H1 (cell line): Measurements from ENCODE around the gene DGUOK. TPM values are rescaled to one million over a fixed set of nuclear protein-coding genes. Genes with fewer than 3 reads are reported as not detected.

ENCODE experiments used
- CTCF ChIA-PET: fragments of 300-600 bp; sonication (Branson Sonifier 250); formaldehyde crosslinking; loops from one replicate; lab custom pipeline; 2021; ENCODE audit not compliant: partially characterized antibody; lab: Charles Lee
- POLR2A ChIA-PET: fragments of 300-600 bp; sonication (Branson Sonifier 250); formaldehyde crosslinking; loops from one replicate; lab custom pipeline; 2021; ENCODE audit warnings: inconsistent platforms; ENCODE audit not compliant: partially characterized antibody; lab: Charles Lee
- DNase-seq, 2 experiments: peaks; one replicate each; pipeline versions ENCODE4 v3.0.0 to v3.0.0-alpha.2; 2010 to 2022; ENCODE audit warnings: low spot score in 2 of 2, low read depth in 1 of 2, mixed read lengths in 1 of 2
- FAIRE-seq: peaks from 2 replicates; lab custom pipeline; 2011; peaks lifted over from hg19 to GRCh38; lab: Jason Lieb, UNC
- H2AFZ ChIP-seq: 2 replicates; pipeline ENCODE4 v1.8.1; 2012; ENCODE audit warnings: low read length, inconsistent platforms
- H2AK5ac ChIP-seq: 2 replicates; pipeline ENCODE4 v1.6.1; 2013; ENCODE audit warnings: low read depth, low read length
- H2BK120ac ChIP-seq: replicated peaks from 2 replicates; pipeline ENCODE3; 2013; ENCODE audit warnings: low read depth, low read length, inconsistent platforms
- H2BK12ac ChIP-seq: 2 replicates; pipeline ENCODE4 v1.6.1; 2013; ENCODE audit warnings: low read depth, low read length
- H2BK15ac ChIP-seq: 2 replicates; pipeline ENCODE4 v1.6.1; 2013; ENCODE audit warnings: low read length
- H2BK20ac ChIP-seq: 2 replicates; pipeline ENCODE4 v1.6.1; 2013; ENCODE audit warnings: low read length
- H2BK5ac ChIP-seq: 2 replicates; pipeline ENCODE4 v1.6.1; 2013; ENCODE audit warnings: low read depth, low read length
- H3K14ac ChIP-seq: 2 replicates; pipeline ENCODE4 v1.6.1; 2013; ENCODE audit warnings: inconsistent platforms; ENCODE audit not compliant: insufficient read length
- H3K18ac ChIP-seq: 2 replicates; pipeline ENCODE4 v1.6.1; 2013; ENCODE audit warnings: low read length; ENCODE audit errors: extremely low read depth
- H3K23ac ChIP-seq: 2 replicates; pipeline ENCODE4 v1.6.1; 2013; ENCODE audit warnings: inconsistent platforms; ENCODE audit not compliant: insufficient read length
- H3K23me2 ChIP-seq: 2 replicates; pipeline ENCODE4 v1.6.1; 2013; ENCODE audit warnings: low read depth, low read length
- H3K27ac ChIP-seq: 2 replicates; pipeline ENCODE4 v1.6.1; 2011; ENCODE audit warnings: low read depth, low read length, inconsistent platforms
- H3K27me3 ChIP-seq, 4 experiments: replicated peaks in 1 of 4; 1 replicate in 1 of 4; 2 replicates in 3 of 4; pipeline versions ENCODE4 v1.6.1 to v1.8.1; 2011 to 2013; ENCODE audit warnings: low read length in 3 of 4, mild to moderate bottlenecking in 3 of 4, inconsistent platforms in 2 of 4, mixed read lengths in 2 of 4, moderate library complexity in 1 of 4; ENCODE audit not compliant: control insufficient read depth in 3 of 4, insufficient read depth in 3 of 4; ENCODE audit errors: extremely low read depth in 1 of 4
- H3K36me3 ChIP-seq, 4 experiments: 2 replicates each; pipeline versions ENCODE4 v1.6.1 to v1.8.1; 2011 to 2013; ENCODE audit warnings: mild to moderate bottlenecking in 4 of 4, low read length in 3 of 4, moderate library complexity in 2 of 4, control low read depth in 1 of 4, inconsistent platforms in 1 of 4; ENCODE audit not compliant: insufficient read depth in 4 of 4, control insufficient read depth in 2 of 4
- H3K4ac ChIP-seq: replicated peaks from 2 replicates; pipeline ENCODE3; 2013; ENCODE audit warnings: low read length, low read depth, mixed read lengths, inconsistent platforms; ENCODE audit not compliant: insufficient read length
- H3K4me1 ChIP-seq, 4 experiments: replicated peaks in 1 of 4; 1 replicate in 1 of 4; 2 replicates in 3 of 4; pipeline versions ENCODE4 v1.6.1 to v1.8.1; 2011 to 2013; ENCODE audit warnings: low read length in 3 of 4, inconsistent platforms in 2 of 4, mixed read lengths in 1 of 4; ENCODE audit not compliant: insufficient read depth in 4 of 4, control insufficient read depth in 3 of 4
- H3K4me2 ChIP-seq, 2 experiments: 2 replicates each; pipeline versions ENCODE4 v1.6.1 to v1.8.1; 2011 to 2013; ENCODE audit warnings: low read depth in 2 of 2, low read length in 2 of 2, control low read depth in 1 of 2, inconsistent platforms in 1 of 2, mild to moderate bottlenecking in 1 of 2; ENCODE audit not compliant: insufficient read depth in 1 of 2
- H3K4me3 ChIP-seq, 4 experiments: fragments of 200-600, 300-600 bp in 1 of 4; sonication (generic), shearing (Covaris generic), sonication (Bioruptor Twin) in 1 of 4; 2 replicates each; pipeline versions ENCODE4 v1.5.1 to v1.8.1; 2011 to 2016; ENCODE audit warnings: low read length in 4 of 4, low read depth in 3 of 4, control low read depth in 2 of 4, inconsistent platforms in 2 of 4, mild to moderate bottlenecking in 2 of 4, mixed read lengths in 1 of 4, moderate library complexity in 1 of 4; ENCODE audit not compliant: insufficient read depth in 2 of 4; ENCODE audit errors: extremely low read depth in 1 of 4
- H3K56ac ChIP-seq: replicated peaks from 2 replicates; pipeline ENCODE3; 2013; ENCODE audit warnings: low read depth, mild to moderate bottlenecking, mixed read lengths, low read length, inconsistent platforms; ENCODE audit not compliant: insufficient read length
- H3K79me1 ChIP-seq: 2 replicates; pipeline ENCODE4 v1.6.1; 2013; ENCODE audit warnings: low read depth, low read length, control low read depth
- H3K79me2 ChIP-seq, 2 experiments: 2 replicates each; pipeline versions ENCODE4 v1.6.1 to v1.8.1; 2012 to 2013; ENCODE audit warnings: low read length in 2 of 2, mild to moderate bottlenecking in 2 of 2, inconsistent platforms in 1 of 2; ENCODE audit not compliant: insufficient read depth in 2 of 2, control insufficient read depth in 1 of 2
- H3K9ac ChIP-seq, 4 experiments: replicated peaks in 1 of 4; 1 replicate in 1 of 4; 2 replicates in 3 of 4; pipeline versions ENCODE4 v1.6.1 to v1.8.1; 2011 to 2013; ENCODE audit warnings: low read depth in 3 of 4, low read length in 3 of 4, control low read depth in 2 of 4, mild to moderate bottlenecking in 2 of 4, moderate library complexity in 2 of 4, inconsistent platforms in 1 of 4; ENCODE audit errors: extremely low read depth in 1 of 4
- H3K9me3 ChIP-seq, 2 experiments: 2 replicates each; pipeline versions ENCODE4 v1.6.1 to v1.8.1; 2012 to 2013; ENCODE audit warnings: mild to moderate bottlenecking in 2 of 2, moderate library complexity in 2 of 2, control low read depth in 1 of 2, inconsistent platforms in 1 of 2, low read depth in 1 of 2, low read length in 1 of 2, mixed read lengths in 1 of 2; ENCODE audit not compliant: insufficient read depth in 2 of 2
- H4K20me1 ChIP-seq, 2 experiments: replicated peaks in 1 of 2; 2 replicates each; pipeline versions ENCODE3 to v1.8.1; 2011 to 2013; ENCODE audit warnings: inconsistent platforms in 2 of 2, low read length in 2 of 2, mild to moderate bottlenecking in 1 of 2; ENCODE audit not compliant: insufficient read depth in 2 of 2, control insufficient read depth in 1 of 2
- H4K5ac ChIP-seq: 2 replicates; pipeline ENCODE4 v1.6.1; 2013; ENCODE audit warnings: low read length, low read depth, mixed read lengths, inconsistent platforms; ENCODE audit not compliant: insufficient read length
- H4K8ac ChIP-seq: 2 replicates; pipeline ENCODE4 v1.8.0; 2013; ENCODE audit warnings: mild to moderate bottlenecking, moderate library complexity, low read length, inconsistent platforms; ENCODE audit not compliant: insufficient read depth; ENCODE audit errors: extremely low read depth
- H4K91ac ChIP-seq: replicated peaks from 2 replicates; pipeline ENCODE3; 2013; ENCODE audit warnings: low read length, mixed read lengths, inconsistent platforms; ENCODE audit not compliant: insufficient read length
- BCL11A ChIP-seq, 2 experiments: IDR thresholded peaks; one replicate each; pipeline ENCODE4 v1.6.1; 2011; ENCODE audit warnings: low read depth in 2 of 2, low read length in 2 of 2, mild to moderate bottlenecking in 2 of 2
- CBX8 ChIP-seq: fragments of 300-800, 300-1000 bp; sonication (generic); IDR thresholded peaks from 2 replicates; pipeline ENCODE4 v1.7.1; 2016; ENCODE audit warnings: low read depth, low read length, borderline replicate concordance
- CHD1 ChIP-seq: IDR thresholded peaks from 2 replicates; pipeline ENCODE4 v1.6.1; 2012; ENCODE audit warnings: low read depth, low read length, improper control_type of control experiment
- CREB1 ChIP-seq: IDR thresholded peaks from 2 replicates; pipeline ENCODE4 v1.6.1; 2012; ENCODE audit warnings: inconsistent platforms
- GTF2F1 ChIP-seq: IDR thresholded peaks from 2 replicates; pipeline ENCODE4 v1.6.1; 2012; ENCODE audit warnings: low read depth, low read length, improper control_type of control experiment, borderline replicate concordance
- HDAC6 ChIP-seq: IDR thresholded peaks from one replicate; pipeline ENCODE4 v1.7.1; 2012; ENCODE audit warnings: low read depth, mild to moderate bottlenecking, inconsistent platforms, low read length, moderate library complexity
- MAFK ChIP-seq: IDR thresholded peaks from 2 replicates; pipeline ENCODE4 v1.6.1; 2012; ENCODE audit warnings: low read depth, mild to moderate bottlenecking, improper control_type of control experiment, low read length
- POLR2A ChIP-seq, 2 experiments: IDR thresholded peaks; 1 replicate in 1 of 2; 2 replicates in 1 of 2; pipeline ENCODE4 v1.6.1; 2011; ENCODE audit warnings: low read depth in 2 of 2, low read length in 2 of 2, mild to moderate bottlenecking in 2 of 2; ENCODE audit errors: control extremely low read depth in 1 of 2
- POU5F1 ChIP-seq: IDR thresholded peaks from 2 replicates; pipeline ENCODE4 v1.6.1; 2011; ENCODE audit warnings: low read depth, mild to moderate bottlenecking, low read length, moderate library complexity
- TCF12 ChIP-seq: IDR thresholded peaks from 2 replicates; pipeline ENCODE4 v1.6.1; 2011; ENCODE audit warnings: low read depth, mild to moderate bottlenecking, low read length
- TEAD4 ChIP-seq: IDR thresholded peaks from 2 replicates; pipeline ENCODE4 v1.6.1; 2012; ENCODE audit warnings: low read depth, low read length, inconsistent platforms, mixed read lengths
- WGBS, 2 experiments: shearing (Covaris generic) in 1 of 2; methylation state at CpG; one replicate each; pipeline versions ENCODE4 v1.1.6 to v1.1.7; 2013 to 2015; ENCODE audit warnings: low lambda C conversion rate in 2 of 2, mixed read lengths in 2 of 2, inconsistent platforms in 1 of 2, low coverage in 1 of 2, missing lambda C conversion rate in 1 of 2; ENCODE audit not compliant: insufficient replicate concordance in 2 of 2, insufficient coverage in 1 of 2, insufficient read length in 1 of 2; ENCODE audit errors: extremely low coverage in 1 of 2, missing lambda C conversion rate in 1 of 2; 5-methylcytosine and 5-hydroxymethylcytosine counted together
- polyA plus RNA-seq, 7 experiments: library from polyadenylated mRNA; depleted of rRNA in 3 of 7; stranded (reverse) in 5 of 7; unstranded in 2 of 7; fragments of >200 nt in 5 of 7; fragments of 200-250 nt in 2 of 7; gene quantifications; 1 replicate in 5 of 7; 2 replicates in 1 of 7; 4 replicates in 1 of 7; pipeline versions ENCODE4 v1.2.1 to v1.2.3, GENCODE V29; 2011 to 2013; ENCODE audit warnings: missing spikeins in 2 of 7, mixed read lengths in 2 of 7
- total RNA-seq: library from RNA; stranded (reverse); fragmentation: NEBNext Ultra II Directional; extraction: Animal tissue kit (Norgen Biotek cat#: 25700); gene quantifications from 2 replicates; pipeline ENCODE4 v1.2.1, GENCODE V29; 2021
- TF ChIP-seq, protein P1 (sequence below): IDR thresholded peaks from 2 replicates; pipeline ENCODE4 v1.6.1; 2011; ENCODE audit warnings: low read length, improper control_type of control experiment
- TF ChIP-seq, protein P2 (sequence below): IDR thresholded peaks from 2 replicates; pipeline ENCODE4 v1.6.1; 2012; ENCODE audit warnings: low read length, inconsistent platforms

The DGUOK gene
- total and polyA plus RNA-seq, 2 of the 8 experiments (the other 6 are each of a cell fraction or from before 2014, with no cell fraction given) = 110 to 168 TPM

DNA sequence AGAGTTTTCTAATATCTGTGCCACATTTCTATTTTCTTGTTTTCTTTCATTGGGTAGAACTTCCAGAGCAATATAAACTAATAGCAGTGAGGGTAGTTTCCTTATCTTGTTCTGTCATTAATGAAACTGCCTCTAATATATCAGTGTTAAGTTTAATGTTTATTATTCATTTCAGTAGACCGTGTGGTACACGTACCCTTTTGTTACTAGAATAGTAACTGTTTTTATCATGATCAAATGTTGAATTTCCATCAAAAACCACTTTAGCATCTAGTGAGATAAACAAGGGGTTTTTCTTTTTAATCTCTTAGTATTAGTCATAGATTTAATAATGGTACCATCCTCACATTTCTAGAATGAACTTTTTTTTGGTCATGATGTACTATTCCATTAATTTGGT lies 16.0 kb downstream of the DGUOK start:
- Histone ChIP-seq H3K23ac (no peak overlapping the region), H3K9ac (no peak overlapping the region), H3K23me2 (no peaks in the 10 kb centered on the region), H3K27ac (no peak overlapping the region), H4K91ac (no peak overlapping the region), H2BK120ac (no peak overlapping the region), H3K36me3 (peaks cover 5 to 26% (median 13%) of the 10 kb centered on the region in 4 experiments; a peak in 7 of 8 replicates), H2BK5ac (no peak overlapping the region), H3K4me3 (no peak overlapping the region), H2BK12ac (no peak overlapping the region), H3K14ac (no peak overlapping the region), H3K79me2 (peaks cover 4 to 73% of the 10 kb centered on the region in 2 experiments), H4K8ac (no peak overlapping the region), H3K4me1 (no peaks in the 10 kb centered on the region), H2BK15ac (no peak overlapping the region), H3K4ac (no peak overlapping the region), H3K18ac (no peak overlapping the region), H3K79me1 (peaks cover 5% of the 10 kb centered on the region; the same call in 1 of the 2 replicates), H2BK20ac (no peak overlapping the region), H4K20me1 (peaks cover 0 to 15% of the 10 kb centered on the region in 2 experiments), H4K5ac (no peak overlapping the region), H3K9me3 (no peaks in the 10 kb centered on the region), H3K56ac (no peak overlapping the region), H2AFZ (no peak overlapping the region), H3K27me3 (no peaks in the 10 kb centered on the region), H3K4me2 (no peak overlapping the region), H2AK5ac (no peak overlapping the region)
- no peak for FAIRE-seq
- CTCF ChIA-PET = interaction anchor here (3.9 kb wide), 1 partner anchor 13 kb away, joined by 14 read pairs; no protein-coding TSS in a partner anchor
- no peak for DNase-seq
- 85% methylated on average over 2 of the region's 2 CpGs; no CpG with 5 or more reads in 1 of the 2 experiments for WGBS, 2 experiments
- POLR2A ChIA-PET = no interaction called here
- TF ChIP-seq BCL11A (IDR thresholded peaks at IDR 0.05; ENCODE audit: low read depth in 2 of 2, low read length in 2 of 2) = no peak
- TF ChIP-seq MAFK = no peak
- TF ChIP-seq HDAC6 = no peak
- no peak for TF ChIP-seq TCF12
- TF ChIP-seq GTF2F1 = no peak
- no peak for TF ChIP-seq CREB1
- TF ChIP-seq, protein P1, sequence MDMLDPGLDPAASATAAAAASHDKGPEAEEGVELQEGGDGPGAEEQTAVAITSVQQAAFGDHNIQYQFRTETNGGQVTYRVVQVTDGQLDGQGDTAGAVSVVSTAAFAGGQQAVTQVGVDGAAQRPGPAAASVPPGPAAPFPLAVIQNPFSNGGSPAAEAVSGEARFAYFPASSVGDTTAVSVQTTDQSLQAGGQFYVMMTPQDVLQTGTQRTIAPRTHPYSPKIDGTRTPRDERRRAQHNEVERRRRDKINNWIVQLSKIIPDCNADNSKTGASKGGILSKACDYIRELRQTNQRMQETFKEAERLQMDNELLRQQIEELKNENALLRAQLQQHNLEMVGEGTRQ = no peak
- TF ChIP-seq, protein P2, sequence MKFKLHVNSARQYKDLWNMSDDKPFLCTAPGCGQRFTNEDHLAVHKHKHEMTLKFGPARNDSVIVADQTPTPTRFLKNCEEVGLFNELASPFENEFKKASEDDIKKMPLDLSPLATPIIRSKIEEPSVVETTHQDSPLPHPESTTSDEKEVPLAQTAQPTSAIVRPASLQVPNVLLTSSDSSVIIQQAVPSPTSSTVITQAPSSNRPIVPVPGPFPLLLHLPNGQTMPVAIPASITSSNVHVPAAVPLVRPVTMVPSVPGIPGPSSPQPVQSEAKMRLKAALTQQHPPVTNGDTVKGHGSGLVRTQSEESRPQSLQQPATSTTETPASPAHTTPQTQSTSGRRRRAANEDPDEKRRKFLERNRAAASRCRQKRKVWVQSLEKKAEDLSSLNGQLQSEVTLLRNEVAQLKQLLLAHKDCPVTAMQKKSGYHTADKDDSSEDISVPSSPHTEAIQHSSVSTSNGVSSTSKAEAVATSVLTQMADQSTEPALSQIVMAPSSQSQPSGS = no peak
- no peak for TF ChIP-seq POU5F1
- no peak for TF ChIP-seq TEAD4
- no peak for TF ChIP-seq CHD1
- no peak for TF ChIP-seq POLR2A (IDR thresholded peaks at IDR 0.05; ENCODE audit: control extremely low read depth in 1 of 2, low read depth in 2 of 2, low read length in 2 of 2)
- TF ChIP-seq CBX8 = no peak
